Choroid plexus epithelial cell (primary cell): ENCODE results near the gene PTPRG.
A peak's percentile ranks its signal among the peaks of the same experiment; 100 is the strongest.

ENCODE experiments used
- DNase-seq: peaks from one replicate; pipeline ENCODE4 v3.0.0-alpha.2; 2010; ENCODE audit warnings: low read depth
- H3K4me3 ChIP-seq: 2 replicates; pipeline ENCODE4 v1.5.1; 2011; ENCODE audit warnings: low read depth, mild to moderate bottlenecking, control low read depth, low read length, moderate library complexity
- TF ChIP-seq, protein P1 (sequence below): conservative IDR thresholded peaks from 2 replicates; pipeline ENCODE4 v1.5.1; 2011; ENCODE audit warnings: low read depth, mild to moderate bottlenecking, control low read depth, inconsistent platforms, low read length, moderate library complexity

PTPRG gene

DNA sequence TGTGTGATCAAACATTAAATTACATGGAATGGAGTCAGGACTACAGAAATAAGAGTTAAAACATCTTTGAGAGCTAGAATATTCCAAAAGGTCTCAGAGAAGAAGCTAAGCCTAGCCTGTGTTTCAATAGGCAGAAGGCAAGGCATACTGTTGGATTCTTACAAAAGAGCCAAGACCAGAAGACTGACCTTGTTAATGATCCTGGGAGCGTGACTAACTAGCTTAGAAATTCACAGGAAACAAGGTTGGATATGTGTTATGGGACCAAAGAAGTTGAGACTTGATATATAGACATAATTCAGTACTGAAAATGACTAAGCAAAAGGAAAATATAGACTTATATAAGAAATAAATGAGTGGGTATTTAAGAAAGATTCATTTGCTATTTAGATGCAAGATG, 761.9 kb downstream of the PTPRG start:
- H3K4me3 ChIP-seq = no peak overlapping the region
- no peak for DNase-seq
- TF ChIP-seq, protein P1, sequence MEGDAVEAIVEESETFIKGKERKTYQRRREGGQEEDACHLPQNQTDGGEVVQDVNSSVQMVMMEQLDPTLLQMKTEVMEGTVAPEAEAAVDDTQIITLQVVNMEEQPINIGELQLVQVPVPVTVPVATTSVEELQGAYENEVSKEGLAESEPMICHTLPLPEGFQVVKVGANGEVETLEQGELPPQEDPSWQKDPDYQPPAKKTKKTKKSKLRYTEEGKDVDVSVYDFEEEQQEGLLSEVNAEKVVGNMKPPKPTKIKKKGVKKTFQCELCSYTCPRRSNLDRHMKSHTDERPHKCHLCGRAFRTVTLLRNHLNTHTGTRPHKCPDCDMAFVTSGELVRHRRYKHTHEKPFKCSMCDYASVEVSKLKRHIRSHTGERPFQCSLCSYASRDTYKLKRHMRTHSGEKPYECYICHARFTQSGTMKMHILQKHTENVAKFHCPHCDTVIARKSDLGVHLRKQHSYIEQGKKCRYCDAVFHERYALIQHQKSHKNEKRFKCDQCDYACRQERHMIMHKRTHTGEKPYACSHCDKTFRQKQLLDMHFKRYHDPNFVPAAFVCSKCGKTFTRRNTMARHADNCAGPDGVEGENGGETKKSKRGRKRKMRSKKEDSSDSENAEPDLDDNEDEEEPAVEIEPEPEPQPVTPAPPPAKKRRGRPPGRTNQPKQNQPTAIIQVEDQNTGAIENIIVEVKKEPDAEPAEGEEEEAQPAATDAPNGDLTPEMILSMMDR = no peak

DNA sequence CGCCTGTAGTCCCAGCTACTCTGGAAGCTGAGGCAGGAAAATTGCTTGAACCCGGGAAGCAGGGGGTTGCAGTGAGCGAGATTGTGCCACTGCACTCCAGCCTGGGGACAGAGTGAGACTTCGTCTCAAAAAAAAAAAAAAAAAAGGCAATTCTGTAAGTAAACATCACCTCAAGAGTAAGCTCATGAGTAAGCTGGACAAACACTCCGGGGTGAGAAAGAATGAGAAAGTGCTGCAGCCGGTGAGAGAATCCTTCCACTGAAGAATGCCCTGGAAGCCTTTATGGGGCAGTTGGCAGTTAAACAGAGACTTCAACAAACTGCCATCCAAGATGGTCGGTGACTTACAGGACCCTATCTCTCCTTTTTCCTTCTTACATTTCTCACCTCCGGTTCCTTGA, 764.5 kb downstream of the PTPRG start:
- TF ChIP-seq, protein P1 = no peak

DNA sequence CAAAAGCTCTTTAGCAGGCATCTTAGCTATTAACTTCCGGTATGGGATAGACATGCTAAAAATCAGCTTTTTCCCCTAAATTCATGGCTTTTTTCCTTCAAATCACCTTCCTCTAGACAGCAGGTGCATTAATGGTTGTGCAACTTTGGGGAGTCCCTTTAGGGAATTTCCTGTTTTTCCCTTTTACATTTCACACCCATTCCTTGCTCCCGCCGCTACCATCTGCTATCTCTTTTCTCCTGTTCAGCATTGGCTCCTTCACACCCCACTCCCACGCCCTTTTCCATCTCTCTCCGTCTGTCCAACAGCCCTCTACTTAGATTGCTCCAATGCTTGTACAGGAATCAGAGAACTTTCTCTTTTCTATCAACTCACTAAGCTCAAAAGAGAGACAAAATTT, 768.6 kb downstream of the PTPRG start:
- H3K4me3 ChIP-seq = no peak overlapping the region
- DNase-seq = no peak
- TF ChIP-seq, protein P1 = no peak

More for the DNA sequence above, 764.5 kb downstream of the PTPRG start:
- no peak overlapping the region for H3K4me3 ChIP-seq
- DNase-seq = no peak

DNA sequence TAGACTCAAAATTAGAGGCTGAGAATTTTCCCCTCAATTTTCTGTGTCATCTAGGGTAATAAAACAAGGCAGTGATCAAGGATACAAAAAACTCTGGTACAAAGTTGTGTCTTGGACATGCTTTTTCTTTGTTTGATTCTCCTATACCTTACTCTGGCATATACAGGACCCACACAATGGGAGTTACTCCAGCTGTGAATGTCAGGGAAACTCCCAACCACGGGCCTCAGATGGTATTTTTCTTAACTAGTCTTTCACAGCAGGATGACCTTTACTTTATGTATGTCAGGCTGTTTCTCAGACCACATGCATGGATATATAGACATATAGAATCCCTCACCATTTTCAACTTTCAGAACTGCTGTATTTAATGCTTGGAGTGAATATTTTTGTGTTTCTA, 770.6 kb downstream of the PTPRG start:
- TF ChIP-seq, protein P1 = no peak
- no peak for DNase-seq
- no peak overlapping the region for H3K4me3 ChIP-seq

DNA sequence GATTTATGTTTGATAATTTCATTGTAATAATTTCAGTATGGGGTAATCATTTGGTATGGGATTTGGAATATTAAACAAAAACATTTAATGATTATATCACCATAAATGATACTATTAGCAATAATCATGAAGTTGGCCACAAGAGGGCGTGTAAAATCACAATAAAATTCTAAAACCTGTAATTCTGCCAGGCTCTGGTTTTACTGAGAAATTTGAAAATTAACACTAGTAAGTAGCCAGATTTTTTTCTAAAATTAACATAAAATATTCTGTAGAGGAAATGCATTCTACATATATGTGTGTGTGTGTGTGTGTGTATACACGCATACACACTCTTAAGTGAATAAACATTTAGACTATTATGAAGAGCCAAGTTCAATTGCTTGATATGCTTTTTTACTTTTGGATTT, 771.5 kb downstream of the PTPRG start:
- TF ChIP-seq, protein P1 = peak; percentile 52
- H3K4me3 ChIP-seq = no peak overlapping the region
- peak; percentile 52 for DNase-seq

DNA sequence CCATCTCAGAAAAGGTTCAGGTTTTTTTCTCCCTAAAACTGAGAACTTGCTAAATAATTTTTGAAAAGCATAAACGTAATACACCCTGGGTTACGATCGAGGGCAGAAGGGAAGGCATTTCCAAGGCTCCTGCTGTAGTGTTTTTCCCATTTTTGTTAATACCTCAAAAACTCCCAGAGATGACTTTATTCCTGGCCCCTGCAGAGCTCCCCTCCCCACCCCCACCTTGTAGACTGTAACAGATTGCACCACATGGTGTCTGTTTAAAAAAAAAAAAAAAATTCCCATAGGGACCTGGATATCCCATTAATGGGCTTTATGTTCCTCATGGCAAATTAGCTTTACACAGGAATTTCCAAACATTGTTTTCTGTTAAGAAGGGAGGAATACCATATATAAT, 773.8 kb downstream of the PTPRG start:
- H3K4me3 ChIP-seq = no peak overlapping the region
- no peak for DNase-seq
- TF ChIP-seq, protein P1 = no peak

DNA sequence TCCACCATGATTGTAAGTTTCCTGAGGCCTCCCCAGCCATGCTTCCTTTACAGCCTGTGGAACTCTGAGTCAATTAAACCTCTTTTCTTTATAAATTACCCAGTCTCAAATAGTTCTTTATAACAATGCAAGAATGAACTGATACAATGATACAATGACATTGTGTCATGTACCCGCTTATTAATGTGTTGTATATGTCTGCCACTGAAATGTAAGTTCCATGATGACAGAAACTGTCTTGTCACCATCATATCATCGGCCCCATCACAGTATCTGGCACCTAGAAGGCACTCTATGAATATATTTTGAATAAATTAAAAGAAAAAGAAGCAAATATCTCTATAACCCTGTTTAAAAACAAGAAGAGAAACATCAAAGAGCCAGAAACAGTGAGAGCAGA, 782.4 kb downstream of the PTPRG start:
- no peak overlapping the region for H3K4me3 ChIP-seq
- TF ChIP-seq, protein P1 = no peak
- no peak for DNase-seq
